CD8-positive, alpha-beta memory T cell (primary cell): ENCODE measurements around the gene TBC1D17. TPM values are rescaled to one million over a fixed set of nuclear protein-coding genes. Genes with fewer than 3 reads are reported as not detected.

Experiments
- CTCF ChIA-PET: fragments of 350-600 bp; sonication (Branson Sonifier 250); formaldehyde crosslinking; loops from one replicate; lab custom pipeline; 2021; ENCODE audit warnings: antibody characterized with exemption; lab: Charles Lee
- POLR2A ChIA-PET: fragments of 350-600 bp; sonication (Branson Sonifier 250); formaldehyde crosslinking; loops from one replicate; lab custom pipeline; 2021; ENCODE audit warnings: antibody characterized with exemption; lab: Charles Lee
- DNase-seq, 5 donors: peaks; one replicate each; pipeline versions ENCODE4 v3.0.0 to v3.0.0-alpha.2; 2020 to 2022; ENCODE audit warnings: mixed read lengths in 1 of 5
- H3K27ac ChIP-seq: one replicate; pipeline ENCODE4 v1.7.0; 2013; ENCODE audit warnings: low read depth, mild to moderate bottlenecking, low read length, moderate library complexity
- H3K27me3 ChIP-seq: 2 replicates; pipeline ENCODE4 v1.7.0; 2013; ENCODE audit warnings: low read length, mild to moderate bottlenecking; ENCODE audit not compliant: insufficient read depth, poor library complexity, severe bottlenecking
- H3K36me3 ChIP-seq: 2 replicates; pipeline ENCODE4 v1.7.0; 2013; ENCODE audit warnings: mild to moderate bottlenecking, low read length, moderate library complexity; ENCODE audit not compliant: insufficient read depth
- H3K4me1 ChIP-seq: 2 replicates; pipeline ENCODE4 v1.7.0; 2013; ENCODE audit warnings: mild to moderate bottlenecking, low read length, moderate library complexity; ENCODE audit not compliant: insufficient read depth
- H3K4me3 ChIP-seq: 2 replicates; pipeline ENCODE4 v1.7.0; 2013; ENCODE audit warnings: mild to moderate bottlenecking, low read length
- H3K9me3 ChIP-seq: 2 replicates; pipeline ENCODE4 v1.7.0; 2013; ENCODE audit warnings: mild to moderate bottlenecking, low read length
- H3K27ac Mint-ChIP-seq, 8 donors: one replicate each; pipeline ENCODE4 v1.8.0; 2020 to 2021; ENCODE audit warnings: mixed read lengths in 8 of 8, mild to moderate bottlenecking in 6 of 8, inconsistent platforms in 3 of 8, moderate library complexity in 3 of 8
- H3K27me3 Mint-ChIP-seq, 2 donors: one replicate each; pipeline ENCODE4 v1.8.0; 2020 to 2021; ENCODE audit warnings: mixed read lengths in 2 of 2, mild to moderate bottlenecking in 1 of 2, moderate library complexity in 1 of 2
- H3K36me3 Mint-ChIP-seq, 3 donors: one replicate each; pipeline ENCODE4 v1.8.0; 2020 to 2021; ENCODE audit warnings: mixed read lengths in 3 of 3, inconsistent platforms in 1 of 3, mild to moderate bottlenecking in 1 of 3
- H3K4me1 Mint-ChIP-seq, 3 donors: one replicate each; pipeline ENCODE4 v1.8.0; 2020 to 2021; ENCODE audit warnings: mixed read lengths in 3 of 3, inconsistent platforms in 1 of 3, mild to moderate bottlenecking in 1 of 3
- H3K4me3 Mint-ChIP-seq, 7 donors: one replicate each; pipeline ENCODE4 v1.8.0; 2020 to 2021; ENCODE audit warnings: mixed read lengths in 7 of 7, mild to moderate bottlenecking in 6 of 7, moderate library complexity in 4 of 7, inconsistent platforms in 2 of 7
- H3K9me3 Mint-ChIP-seq, 5 donors: one replicate each; pipeline ENCODE4 v1.8.0; 2020 to 2022; ENCODE audit warnings: mixed read lengths in 5 of 5, mild to moderate bottlenecking in 3 of 5, moderate library complexity in 2 of 5, inconsistent platforms in 1 of 5
- polyA plus RNA-seq: library from polyadenylated mRNA; unstranded; fragments of 300-500 nt; fragmentation: Illumina TruSeq; gene quantifications from one replicate; pipeline ENCODE4 v1.2.3, GENCODE V29; 2021
- total RNA-seq, 2 experiments: library from RNA; stranded (reverse); gene quantifications; one replicate each; pipeline ENCODE4 v1.2.3, GENCODE V29; 2021

TBC1D17 gene
- total and polyA plus RNA-seq, 3 experiments from 2014 or later, result 16.8 to 33.5 (median 31.7) TPM

GRCh38 chr19:49930483-49931011 lies 53.0 kb downstream of the TBC1D17 start:
- Histone ChIP-seq H3K4me1 (peaks cover 42% of the 10 kb centered on the region), H3K27me3 (no peaks in the 10 kb centered on the region), H3K4me3 (peak overlapping the region; percentile 96), H3K9me3 (no peaks in the 10 kb centered on the region), H3K36me3 (peaks cover 6% of the 10 kb centered on the region), H3K27ac (no peak overlapping the region)
- peak overlapping the region in 7 of 8 donors; percentile 47 to 99 (median 97) for H3K27ac Mint-ChIP-seq
- peak in 3 of 5 donors; percentile 8 to 54 (median 11) for DNase-seq
- peaks cover 0 to 30% (median 5%) of the 10 kb centered on the region in 3 donors for H3K36me3 Mint-ChIP-seq
- H3K27me3 Mint-ChIP-seq, result peaks cover 0 to 7% of the 10 kb centered on the region in 2 donors
- H3K4me3 Mint-ChIP-seq, result peak overlapping the region; percentile 34 to 99 (median 84)
- ChIA-PET CTCF (interaction anchor here (1.1 to 1.4 kb wide), 3 partner anchors 20 to 213 kb away, joined by 3 to 5 read pairs (median 3); partner anchors contain the start of gene IL4I1), POLR2A (interaction anchor here (0.6 to 2.2 kb wide), 4 partner anchors 54 to 164 kb away, joined by 3 to 13 read pairs (median 4); partner anchors contain the start of genes AKT1S1, AP2A1 and TBC1D17)
- H3K4me1 Mint-ChIP-seq, result peaks cover 57 to 68% (median 68%) of the 10 kb centered on the region in 3 donors
- H3K9me3 Mint-ChIP-seq, result peaks cover 0 to 3% (median 0%) of the 10 kb centered on the region in 5 donors

GRCh38 chr19:49931293-49932040 lies 54.0 kb downstream of the TBC1D17 start:
- Mint-ChIP-seq H3K4me1 (peaks cover 55 to 70% (median 65%) of the 10 kb centered on the region in 3 donors), H3K4me3 (peak overlapping the region in 6 of 7 donors; percentile 19 to 84 (median 62)), H3K27me3 (peaks cover 0 to 7% of the 10 kb centered on the region in 2 donors), H3K36me3 (peaks cover 0 to 26% (median 4%) of the 10 kb centered on the region in 3 donors), H3K9me3 (peaks cover 0 to 3% (median 0%) of the 10 kb centered on the region in 5 donors), H3K27ac (peak overlapping the region in 6 of 8 donors; percentile 31 to 98 (median 74))
- Histone ChIP-seq H3K27me3 (no peaks in the 10 kb centered on the region), H3K4me3 (no peak overlapping the region), H3K27ac (no peak overlapping the region), H3K4me1 (peaks cover 42% of the 10 kb centered on the region), H3K36me3 (peaks cover 5% of the 10 kb centered on the region), H3K9me3 (no peaks in the 10 kb centered on the region)
- ChIA-PET POLR2A (no interaction called here), CTCF (no interaction called here)
- no peak for DNase-seq

GRCh38 chr19:49932041-49932451 lies 54.5 kb downstream of the TBC1D17 start:
- H3K4me1 ChIP-seq, result peaks cover 39% of the 10 kb centered on the region
- H3K36me3 ChIP-seq, result peaks cover 5% of the 10 kb centered on the region
- no peak overlapping the region for H3K27ac ChIP-seq
- peaks cover 54 to 74% (median 60%) of the 10 kb centered on the region in 3 donors for H3K4me1 Mint-ChIP-seq
- DNase-seq, result no peak
- no peaks in the 10 kb centered on the region for H3K27me3 ChIP-seq
- ChIA-PET POLR2A (no interaction called here), CTCF (no interaction called here)
- H3K9me3 Mint-ChIP-seq, result peaks cover 0 to 3% (median 0%) of the 10 kb centered on the region in 5 donors
- H3K36me3 Mint-ChIP-seq, result peaks cover 0 to 23% (median 4%) of the 10 kb centered on the region in 3 donors
- peak overlapping the region in 4 of 8 donors; percentile 2 to 58 (median 42) for H3K27ac Mint-ChIP-seq
- H3K9me3 ChIP-seq, result no peaks in the 10 kb centered on the region
- H3K27me3 Mint-ChIP-seq, result peaks cover 0 to 7% of the 10 kb centered on the region in 2 donors
- H3K4me3 ChIP-seq, result no peak overlapping the region
- peak overlapping the region in 6 of 7 donors; percentile 19 to 64 (median 50) for H3K4me3 Mint-ChIP-seq

GRCh38 chr19:49932731-49933131 lies 55.2 kb downstream of the TBC1D17 start:
- ChIA-PET POLR2A (no interaction called here), CTCF (no interaction called here)
- peak overlapping the region in 5 of 8 donors; percentile 41 to 85 (median 76) for H3K27ac Mint-ChIP-seq
- peak in 4 of 5 donors; percentile 40 to 71 (median 64) for DNase-seq
- no peaks in the 10 kb centered on the region for H3K9me3 ChIP-seq
- H3K27ac ChIP-seq, result no peak overlapping the region
- H3K36me3 Mint-ChIP-seq, result peaks cover 0 to 17% (median 2%) of the 10 kb centered on the region in 3 donors
- peaks cover 35% of the 10 kb centered on the region for H3K4me1 ChIP-seq
- H3K4me3 ChIP-seq, result peak overlapping the region; percentile 15
- peaks cover 49 to 69% (median 57%) of the 10 kb centered on the region in 3 donors for H3K4me1 Mint-ChIP-seq
- H3K27me3 ChIP-seq, result no peaks in the 10 kb centered on the region
- peaks cover 0 to 3% (median 0%) of the 10 kb centered on the region in 5 donors for H3K9me3 Mint-ChIP-seq
- peak overlapping the region; percentile 31 to 83 (median 68) for H3K4me3 Mint-ChIP-seq
- peaks cover 0 to 7% of the 10 kb centered on the region in 2 donors for H3K27me3 Mint-ChIP-seq
- no peaks in the 10 kb centered on the region for H3K36me3 ChIP-seq

- ChIA-PET CTCF (interaction anchor here (0.6 kb wide), 1 partner anchor 1471 kb away, joined by 3 read pairs; no protein-coding TSS in a partner anchor), POLR2A (no interaction called here)
- peaks cover 0 to 3% (median 0%) of the 10 kb centered on the region in 5 donors for H3K9me3 Mint-ChIP-seq
- peaks cover 0 to 10% (median 2%) of the 10 kb centered on the region in 3 donors for H3K36me3 Mint-ChIP-seq
- Histone ChIP-seq H3K27ac (no peak overlapping the region), H3K4me1 (peaks cover 33% of the 10 kb centered on the region), H3K4me3 (no peak overlapping the region), H3K9me3 (no peaks in the 10 kb centered on the region), H3K27me3 (no peaks in the 10 kb centered on the region), H3K36me3 (no peaks in the 10 kb centered on the region)
- DNase-seq, result no peak
- H3K4me1 Mint-ChIP-seq, result peaks cover 43 to 62% (median 53%) of the 10 kb centered on the region in 3 donors
- peak overlapping the region in 4 of 7 donors; percentile 48 to 78 (median 65) for H3K4me3 Mint-ChIP-seq
- H3K27me3 Mint-ChIP-seq, result peaks cover 0 to 7% of the 10 kb centered on the region in 2 donors
- peak overlapping the region in 5 of 8 donors; percentile 37 to 85 (median 69) for H3K27ac Mint-ChIP-seq
These were observed 56.1 kb downstream of the TBC1D17 start for GRCh38 chr19:49933643-49934042.

GRCh38 chr19:49936549-49936948 lies 59.0 kb downstream of the TBC1D17 start:
- Mint-ChIP-seq H3K27me3 (peaks cover 0 to 8% of the 10 kb centered on the region in 2 donors), H3K27ac (peak overlapping the region in 2 of 8 donors; percentile 40 to 73), H3K36me3 (no peaks in the 10 kb centered on the region), H3K9me3 (no peaks in the 10 kb centered on the region), H3K4me1 (peaks cover 27 to 36% (median 28%) of the 10 kb centered on the region in 3 donors), H3K4me3 (peak overlapping the region in 1 of 7 donors; percentile 25)
- Histone ChIP-seq H3K4me3 (no peak overlapping the region), H3K27me3 (no peaks in the 10 kb centered on the region), H3K36me3 (no peaks in the 10 kb centered on the region), H3K9me3 (no peaks in the 10 kb centered on the region), H3K27ac (no peak overlapping the region), H3K4me1 (peaks cover 20% of the 10 kb centered on the region)
- POLR2A ChIA-PET, result no interaction called here
- CTCF ChIA-PET, result interaction anchor here (1.5 kb wide), 1 partner anchor 200 kb away, joined by 5 read pairs; no protein-coding TSS in a partner anchor
- no peak for DNase-seq

- peak; percentile 63 to 78 (median 74) for DNase-seq
- Histone ChIP-seq H3K27ac (no peak overlapping the region), H3K36me3 (no peaks in the 10 kb centered on the region), H3K4me1 (peaks cover 15% of the 10 kb centered on the region), H3K27me3 (no peaks in the 10 kb centered on the region), H3K4me3 (peak overlapping the region; percentile 49), H3K9me3 (no peaks in the 10 kb centered on the region)
- POLR2A ChIA-PET, result no interaction called here
- Mint-ChIP-seq H3K4me1 (peaks cover 16 to 25% (median 17%) of the 10 kb centered on the region in 3 donors), H3K9me3 (no peaks in the 10 kb centered on the region), H3K27ac (no peak overlapping the region), H3K4me3 (peak overlapping the region in 2 of 7 donors; percentile 7 to 12), H3K36me3 (no peaks in the 10 kb centered on the region), H3K27me3 (peaks cover 0 to 12% of the 10 kb centered on the region in 2 donors)
- CTCF ChIA-PET, result interaction anchor here (0.7 to 2.2 kb wide), 13 partner anchors 9 to 1574 kb away, joined by 3 to 8 read pairs (median 6); partner anchors contain the start of genes ATF5, NUP62, SYNGR4 and TMEM143
These were observed 60.4 kb downstream of the TBC1D17 start for GRCh38 chr19:49937750-49938381.
